ENCODE data around the gene SMARCD1.

SMARCD1 gene

DNA sequence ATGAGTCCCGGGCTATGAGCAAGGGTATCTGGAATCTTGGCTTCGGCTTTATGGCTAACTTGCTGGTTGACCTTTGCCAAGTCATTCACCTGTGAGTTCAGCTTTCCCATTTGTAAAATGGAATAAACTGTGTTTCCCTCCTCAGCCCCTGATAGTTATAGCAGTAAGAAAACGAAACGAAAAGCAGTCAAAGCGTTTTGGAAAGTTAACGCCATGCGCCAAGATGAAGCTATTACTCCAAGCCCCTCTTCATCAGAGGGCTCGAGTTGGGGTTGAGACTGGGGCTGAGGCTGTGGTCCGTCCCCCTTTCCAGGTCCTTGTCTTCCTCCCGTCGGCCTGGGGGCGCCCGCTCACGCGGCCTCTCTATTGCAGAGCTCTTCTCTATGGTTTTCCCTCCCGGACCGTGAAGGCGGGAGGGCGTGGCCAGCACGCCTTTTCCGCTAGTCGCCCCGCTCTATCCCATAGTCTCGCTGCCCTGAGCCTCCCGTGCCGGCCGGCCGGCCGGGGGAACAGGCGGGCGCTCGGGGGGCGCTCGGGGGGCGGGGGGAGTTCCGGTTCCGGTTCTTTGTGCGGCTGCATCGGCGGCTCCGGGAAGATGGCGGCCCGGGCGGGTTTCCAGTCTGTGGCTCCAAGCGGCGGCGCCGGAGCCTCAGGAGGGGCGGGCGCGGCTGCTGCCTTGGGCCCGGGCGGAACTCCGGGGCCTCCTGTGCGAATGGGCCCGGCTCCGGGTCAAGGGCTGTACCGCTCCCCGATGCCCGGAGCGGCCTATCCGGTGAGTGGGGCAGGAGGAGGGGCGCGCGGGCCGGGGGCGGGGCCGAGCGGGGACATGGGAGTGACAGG lies at the start of gene SMARCD1:
TSS of gene SMARCD1 (plus strand) at position 568 of the 840 bp plus-strand sequence. CDS start at position 596, 28 bp downstream.
- DNase-seq, result peak; percentile 92

DNA sequence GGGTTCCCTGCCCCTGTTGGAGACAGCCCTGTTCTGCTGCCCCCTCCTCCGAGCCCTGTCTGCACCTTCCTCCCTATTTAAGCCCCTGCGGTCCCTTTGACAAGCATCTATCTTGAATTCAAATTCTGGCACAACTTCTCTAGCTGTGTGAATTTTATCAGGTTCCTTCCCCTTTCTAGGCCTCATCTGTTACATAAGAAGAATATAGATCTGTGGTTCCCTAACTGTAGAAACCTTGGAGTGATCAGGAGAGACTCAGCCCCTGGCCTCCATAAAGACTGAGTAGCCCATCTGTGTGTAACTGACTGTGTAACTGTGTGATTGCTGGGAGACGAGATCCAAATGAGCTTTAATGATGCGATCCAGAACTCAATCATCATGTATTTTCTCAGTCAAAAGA lies 46.8 kb upstream of the SMARCD1 start:
- no peak for DNase-seq

DNA sequence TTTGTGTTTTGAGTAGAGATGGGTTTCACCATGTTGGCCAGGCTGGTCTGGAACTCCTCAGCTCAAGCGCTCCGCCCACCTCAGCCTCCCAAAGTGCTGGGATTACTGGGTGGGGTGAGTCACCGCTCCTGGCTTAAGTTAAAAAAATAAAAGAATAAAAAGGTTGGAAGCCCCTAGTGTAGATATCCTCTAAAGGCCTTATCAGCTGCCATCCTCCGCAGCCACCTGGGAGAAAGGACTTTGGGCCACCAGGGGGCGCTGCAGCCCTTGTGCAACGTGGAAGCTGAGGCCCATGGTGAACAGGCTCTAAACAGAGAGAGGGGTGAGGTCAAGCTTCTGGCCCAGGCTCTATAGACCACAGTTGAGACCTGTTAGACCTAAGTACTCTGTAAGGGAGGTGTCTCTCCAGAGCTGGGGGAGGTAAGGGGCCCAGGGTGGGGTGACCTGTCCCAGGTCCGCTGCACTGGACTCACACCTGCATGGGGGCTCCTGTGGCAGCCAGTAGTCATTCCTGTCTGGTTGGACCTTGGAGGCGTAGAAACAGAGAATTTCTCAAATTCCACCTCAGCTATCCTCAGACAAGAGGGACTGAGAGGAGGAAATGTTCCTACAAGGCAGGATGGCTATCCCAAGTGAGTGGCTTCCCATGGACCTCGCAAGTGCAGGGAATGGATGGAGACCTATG lies 45.8 kb upstream of the SMARCD1 start:
- DNase-seq, result peak; percentile 62

DNA sequence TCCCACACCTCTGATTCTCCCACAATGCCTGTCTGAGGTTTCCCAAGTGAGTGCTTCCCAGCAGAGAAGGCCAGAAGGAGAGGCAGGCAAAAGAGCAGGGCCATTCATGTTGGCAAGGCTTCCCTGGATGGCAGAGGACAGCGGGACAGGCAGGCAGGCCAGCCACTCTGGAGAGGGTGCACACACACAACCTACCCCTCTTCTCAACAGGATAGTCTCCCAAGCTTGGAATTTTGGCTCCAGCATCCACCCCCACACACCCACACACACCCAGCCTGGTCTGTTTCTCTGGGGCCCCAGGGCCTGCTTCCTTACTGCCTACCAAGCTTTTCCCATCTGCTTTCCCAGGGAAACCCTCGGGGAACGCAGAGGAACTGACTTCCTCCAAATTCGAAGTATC lies 44.5 kb upstream of the SMARCD1 start:
- DNase-seq, result no peak

DNA sequence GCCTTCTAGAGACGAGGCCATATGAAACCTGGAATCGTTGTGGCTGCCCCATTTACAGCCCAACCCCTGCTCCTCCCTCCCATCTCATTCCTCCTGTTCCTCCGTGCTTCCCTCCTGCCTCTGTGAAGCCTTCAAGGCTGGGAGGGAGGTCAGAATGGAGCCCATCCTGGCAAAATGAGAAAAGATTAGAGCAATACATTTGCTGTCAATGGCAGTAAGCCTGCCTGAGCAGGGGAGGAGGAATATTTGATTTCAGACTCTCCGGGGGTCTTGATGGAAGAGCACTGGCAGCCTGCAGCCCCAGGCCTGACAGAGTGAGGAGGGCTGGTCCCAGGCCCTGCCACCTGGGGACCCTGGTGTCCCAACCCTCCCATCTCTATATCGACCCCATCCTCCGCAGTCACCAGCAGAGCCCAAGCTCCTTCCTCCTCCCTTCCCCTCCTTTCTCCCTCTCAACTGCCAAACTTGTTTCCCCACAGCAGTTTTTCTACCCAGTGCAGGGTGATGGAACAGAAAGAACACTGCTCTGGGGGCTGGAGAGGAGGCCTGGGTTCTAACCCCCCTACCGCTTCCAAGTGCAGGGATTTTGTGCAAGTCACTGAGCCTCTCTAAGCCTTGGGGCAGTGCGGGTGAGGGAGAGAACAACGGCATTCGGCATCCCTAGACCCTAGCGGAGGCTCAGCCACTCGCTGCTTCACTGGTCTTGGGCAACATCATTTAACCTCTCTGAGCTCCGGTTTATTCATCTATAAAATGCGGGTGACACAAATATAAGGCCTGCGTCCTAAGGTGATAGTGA lies 43.9 kb upstream of the SMARCD1 start:
- no peak for DNase-seq

DNA sequence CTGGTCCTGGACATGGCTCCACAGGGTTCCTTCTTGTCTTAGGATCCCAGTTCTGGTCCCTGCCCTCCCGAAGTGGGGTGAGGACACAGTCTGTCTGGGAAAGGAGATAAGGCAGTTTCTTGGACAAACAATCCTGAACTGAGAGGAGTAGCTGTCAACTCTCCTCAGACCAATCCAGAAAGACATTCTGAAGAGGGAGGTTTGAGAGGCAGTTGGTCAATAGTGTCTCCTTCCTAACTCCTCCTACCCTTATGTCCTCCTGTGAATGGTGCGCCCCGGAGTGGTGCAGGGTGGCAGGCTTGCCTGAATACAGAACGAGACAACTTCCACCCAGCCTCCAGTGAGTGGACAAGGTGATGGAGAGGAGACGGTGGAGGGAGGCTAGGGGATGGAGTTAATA lies 43.2 kb upstream of the SMARCD1 start:
- DNase-seq, result no peak

DNA sequence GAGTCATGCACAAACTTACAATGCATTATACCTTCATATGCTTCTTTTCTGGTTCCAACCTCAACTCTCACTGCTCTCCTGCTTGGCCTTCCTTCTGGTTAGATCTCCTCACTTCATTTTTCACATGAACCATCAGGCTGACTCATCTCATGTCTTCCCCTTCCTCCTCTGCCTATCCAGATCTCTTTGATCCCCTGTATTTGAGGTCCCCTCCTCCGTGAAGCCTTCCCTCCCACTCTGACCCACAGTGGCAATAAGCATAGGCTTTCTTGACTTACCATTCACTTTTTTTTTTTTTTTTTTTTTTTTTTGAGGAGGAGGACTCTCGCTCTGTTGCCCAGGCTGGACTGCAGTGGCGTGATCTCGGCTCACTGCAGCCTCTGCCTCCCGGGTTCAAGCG lies 42.4 kb upstream of the SMARCD1 start:
- no peak for DNase-seq

DNA sequence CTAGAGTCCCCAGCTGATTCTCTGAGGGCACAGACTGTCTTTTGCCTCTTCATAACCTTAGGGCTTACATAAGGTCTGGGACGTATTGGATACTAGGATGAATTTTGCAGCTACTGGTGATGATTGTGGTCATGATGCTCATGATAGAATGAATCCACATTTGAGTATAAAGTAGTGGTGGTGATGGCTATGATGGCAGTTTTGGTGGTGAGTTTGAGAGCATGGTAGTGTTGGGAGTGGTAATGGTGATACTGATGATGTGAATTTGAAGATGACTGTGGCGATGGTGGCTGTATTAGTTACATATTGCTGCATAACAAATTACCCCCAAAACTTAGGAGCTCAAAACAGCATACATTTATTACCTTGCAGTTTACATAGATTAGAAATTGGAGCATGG lies 41.8 kb upstream of the SMARCD1 start:
- DNase-seq, result no peak

DNA sequence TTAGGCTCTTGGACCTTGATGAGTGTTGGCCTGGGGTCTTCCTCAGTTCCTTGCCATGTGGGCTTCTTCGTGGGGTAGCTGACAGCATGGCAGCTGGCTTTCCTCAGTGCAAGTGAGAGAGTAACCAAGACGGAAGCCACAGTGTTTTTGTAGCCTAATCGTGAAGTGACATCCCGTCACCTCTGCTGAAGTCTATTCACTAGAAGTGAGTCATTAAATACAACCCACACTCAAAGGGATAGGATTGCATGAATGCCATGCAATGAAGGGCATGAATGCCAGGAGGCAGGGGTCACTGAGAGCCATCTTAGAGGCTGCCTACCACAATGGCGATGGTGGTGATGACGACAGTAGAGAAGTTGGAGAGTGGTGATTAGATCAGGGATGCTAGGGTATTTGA lies 41.3 kb upstream of the SMARCD1 start:
- DNase-seq, result no peak

DNA sequence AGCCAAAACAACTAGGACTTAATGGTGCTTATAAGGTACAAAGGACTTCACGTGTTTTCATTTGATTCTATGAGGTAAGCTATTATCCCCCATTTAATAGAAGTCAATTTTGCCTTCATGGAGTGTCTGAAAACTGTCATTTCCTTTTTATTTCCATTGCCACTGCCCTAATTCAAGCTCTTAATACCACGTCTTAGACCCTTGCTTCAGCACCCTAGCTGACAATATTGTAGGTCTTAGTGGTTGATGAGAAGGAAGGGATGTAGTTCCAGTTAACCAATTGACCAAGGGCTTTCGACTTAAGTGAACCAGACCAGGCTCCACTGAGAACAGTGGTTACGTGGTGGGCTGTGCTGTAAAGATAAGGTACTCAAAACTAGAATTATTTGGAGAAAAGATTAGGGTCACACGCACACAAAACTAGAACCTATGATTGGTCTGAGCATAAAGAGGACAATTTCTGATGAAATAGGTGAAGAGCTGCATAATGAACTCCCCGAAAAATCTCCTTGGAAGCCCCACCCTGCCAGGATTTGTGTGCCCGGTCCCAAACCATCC lies 37.4 kb upstream of the SMARCD1 start:
- DNase-seq, result no peak

DNA sequence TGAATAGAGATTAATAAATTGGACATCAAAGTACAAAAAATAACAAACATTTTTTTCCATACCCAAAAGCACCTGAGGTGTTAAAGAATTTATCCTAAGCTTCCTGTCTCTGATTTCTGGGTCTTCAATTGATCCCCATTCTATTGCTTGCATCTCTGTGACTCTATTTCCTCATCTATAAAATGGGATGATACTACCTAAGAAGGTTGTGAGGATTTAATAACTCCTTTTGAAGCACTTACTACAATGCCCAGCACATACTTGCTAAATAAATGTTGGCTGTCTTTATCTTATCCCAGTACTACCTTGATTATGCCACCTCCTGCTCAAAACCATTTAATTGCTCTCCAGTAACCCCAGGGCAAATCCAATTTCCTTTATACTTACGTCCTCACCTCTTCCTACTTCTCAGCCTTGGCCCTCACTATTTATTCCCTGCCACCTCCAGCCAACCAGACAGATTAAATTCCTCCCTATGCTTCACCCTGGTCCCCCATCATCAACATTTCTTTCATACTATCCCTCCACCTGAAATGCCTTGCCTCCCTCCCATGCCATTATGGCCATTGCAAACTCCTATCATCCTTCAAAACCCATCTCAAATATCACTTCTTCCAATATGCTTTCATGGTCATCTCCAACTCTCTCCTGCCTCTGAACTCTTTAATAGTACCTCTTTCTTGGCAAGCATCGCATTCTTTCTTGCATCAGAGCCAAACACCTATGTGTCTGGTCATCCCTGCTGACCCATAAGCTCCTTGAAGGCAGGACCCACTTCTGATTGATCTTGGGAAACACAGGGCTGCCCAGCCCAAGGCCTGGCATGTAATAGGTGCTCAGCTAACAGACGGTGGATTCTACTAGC lies 35.7 kb upstream of the SMARCD1 start:
- DNase-seq, result no peak

DNA sequence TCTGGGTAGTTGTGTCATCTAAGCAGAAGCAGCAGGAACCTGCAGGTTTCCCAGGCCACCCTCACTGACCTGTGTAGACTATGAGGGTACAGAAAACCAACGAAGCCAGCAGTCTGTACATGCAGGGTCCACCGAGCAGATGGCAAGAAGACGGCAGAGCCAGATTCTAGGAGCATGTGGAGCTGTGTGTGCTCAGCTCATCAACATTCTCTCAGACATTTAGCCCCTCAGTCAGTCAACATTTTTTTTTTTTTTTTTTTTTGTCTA lies 35.1 kb upstream of the SMARCD1 start:
- DNase-seq, result no peak

DNA sequence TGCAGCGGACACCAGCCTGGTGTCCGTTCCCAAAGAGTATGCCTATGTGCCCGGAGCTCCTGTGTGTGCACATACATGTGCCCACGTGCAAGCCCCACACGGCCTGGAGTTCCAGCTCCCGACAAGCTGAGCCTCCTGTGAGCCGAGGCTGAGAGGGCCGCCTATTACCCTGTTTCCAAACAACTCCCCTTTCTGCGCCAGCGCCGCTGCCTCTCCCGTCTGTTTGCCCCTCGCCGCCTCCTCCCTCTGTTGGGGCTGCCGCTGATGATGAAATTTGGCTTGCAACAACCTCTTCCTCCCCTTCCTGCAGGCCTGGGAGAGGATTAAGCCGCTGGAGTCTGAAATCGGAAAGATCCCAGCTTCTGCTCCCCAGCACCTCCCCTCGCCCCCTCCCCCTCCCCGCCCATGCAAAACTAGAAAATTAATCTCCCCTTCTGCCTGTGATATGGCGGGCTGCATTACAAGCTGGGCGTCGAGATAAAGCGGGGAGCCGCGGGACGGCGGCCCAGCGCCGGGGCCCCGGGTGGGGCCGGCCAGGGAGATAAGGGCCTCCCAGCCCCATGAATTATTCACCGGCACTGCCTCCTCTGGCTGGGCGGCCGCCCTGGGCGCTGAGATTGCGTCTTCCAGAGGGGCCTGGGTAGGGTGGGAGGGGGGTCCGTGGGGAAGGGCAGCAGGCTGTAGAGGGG lies 34.6 kb upstream of the SMARCD1 start:
- no peak for DNase-seq

DNA sequence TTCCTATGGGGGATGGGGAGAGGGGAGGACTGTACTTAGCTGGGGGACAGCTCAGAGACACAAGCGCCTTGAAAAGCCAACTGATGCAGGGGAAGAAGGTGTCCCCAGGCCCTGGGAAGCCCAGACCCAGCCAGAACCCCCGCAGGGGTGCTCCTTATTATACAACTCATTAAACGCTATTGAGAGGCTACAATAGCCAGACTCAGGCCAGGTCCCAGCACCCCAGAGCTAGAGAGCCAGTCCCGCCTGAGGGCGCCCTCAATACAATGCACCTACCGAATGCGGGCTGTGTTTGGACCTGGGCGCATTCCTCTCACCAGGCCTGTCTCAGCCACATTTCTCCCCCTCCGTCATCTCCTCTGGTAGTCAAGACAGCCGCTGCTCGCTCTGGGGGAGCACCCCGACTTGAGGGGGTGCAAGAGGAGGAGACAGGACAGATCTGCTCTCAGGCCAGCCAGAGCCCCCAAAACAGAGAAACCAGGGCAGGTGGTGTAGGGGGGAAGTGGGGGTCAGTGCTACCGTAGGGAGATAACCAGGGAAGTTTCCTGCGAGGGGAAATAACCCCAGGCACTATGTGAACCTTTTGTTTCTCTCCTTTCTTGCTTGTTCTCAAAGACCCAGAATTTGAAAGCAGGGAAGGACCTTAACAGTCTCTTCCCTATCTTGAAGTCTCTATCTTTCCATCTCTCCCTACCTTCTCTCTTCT lies 33.9 kb upstream of the SMARCD1 start:
- no peak for DNase-seq

DNA sequence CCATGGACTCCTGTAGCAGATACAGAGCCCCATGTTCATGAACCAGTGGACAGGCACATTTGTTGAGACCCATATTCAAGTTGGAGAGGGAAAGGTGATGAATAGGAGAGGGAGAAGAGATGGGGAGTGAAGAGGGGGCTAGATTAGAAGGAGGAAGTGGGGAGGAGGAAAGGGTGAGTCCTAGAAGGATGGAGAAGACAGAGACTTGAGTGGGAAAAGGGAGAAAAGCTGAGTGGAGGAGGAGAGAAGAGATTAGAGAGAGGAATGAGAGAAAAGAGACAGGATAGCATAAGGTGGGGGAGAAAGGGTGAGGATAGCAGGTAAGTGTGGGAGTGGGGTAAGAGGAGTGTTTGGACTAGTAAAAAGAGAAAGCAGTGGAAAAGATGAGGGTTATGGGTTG lies 32.6 kb upstream of the SMARCD1 start:
- DNase-seq, result no peak

DNA sequence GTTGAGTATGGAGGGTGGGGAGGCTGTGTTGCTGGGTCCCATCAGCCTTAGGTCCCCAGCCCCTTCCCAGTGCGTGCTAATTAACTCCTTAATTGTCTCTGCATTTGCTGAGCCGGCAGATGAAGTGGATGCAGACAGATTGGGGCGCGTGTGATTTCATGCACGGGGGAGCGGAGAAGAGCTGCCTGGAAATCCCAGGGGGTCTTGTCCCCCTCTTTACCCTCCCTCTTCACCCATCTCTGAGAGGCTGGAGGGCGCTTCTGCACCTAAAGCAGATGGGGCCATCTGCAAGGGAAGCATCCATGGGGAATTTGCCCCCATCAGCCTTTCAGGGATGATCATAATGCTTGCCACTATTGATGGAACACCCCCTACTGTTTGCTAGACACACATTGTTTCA lies 32.2 kb upstream of the SMARCD1 start:
- no peak for DNase-seq

DNA sequence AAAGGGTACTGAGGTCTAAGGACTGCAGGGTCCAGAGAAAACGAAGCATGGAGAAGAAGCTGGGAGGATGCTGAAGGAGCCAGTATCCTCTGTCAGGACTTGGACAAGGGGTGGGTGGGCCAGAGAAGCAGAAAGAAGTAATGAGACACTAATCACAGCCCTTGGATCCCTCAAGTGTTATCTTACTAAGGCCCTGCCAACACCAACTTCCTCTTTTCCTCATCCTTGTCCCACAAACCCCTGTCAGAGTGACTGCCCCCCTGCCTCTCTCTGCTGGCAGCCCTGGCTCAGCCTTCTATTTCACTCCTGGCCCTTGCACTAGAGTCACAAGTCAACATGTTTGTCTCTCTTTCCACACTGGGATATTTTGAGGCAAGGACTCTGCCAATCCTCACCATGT lies 31.6 kb upstream of the SMARCD1 start:
- DNase-seq, result no peak

DNA sequence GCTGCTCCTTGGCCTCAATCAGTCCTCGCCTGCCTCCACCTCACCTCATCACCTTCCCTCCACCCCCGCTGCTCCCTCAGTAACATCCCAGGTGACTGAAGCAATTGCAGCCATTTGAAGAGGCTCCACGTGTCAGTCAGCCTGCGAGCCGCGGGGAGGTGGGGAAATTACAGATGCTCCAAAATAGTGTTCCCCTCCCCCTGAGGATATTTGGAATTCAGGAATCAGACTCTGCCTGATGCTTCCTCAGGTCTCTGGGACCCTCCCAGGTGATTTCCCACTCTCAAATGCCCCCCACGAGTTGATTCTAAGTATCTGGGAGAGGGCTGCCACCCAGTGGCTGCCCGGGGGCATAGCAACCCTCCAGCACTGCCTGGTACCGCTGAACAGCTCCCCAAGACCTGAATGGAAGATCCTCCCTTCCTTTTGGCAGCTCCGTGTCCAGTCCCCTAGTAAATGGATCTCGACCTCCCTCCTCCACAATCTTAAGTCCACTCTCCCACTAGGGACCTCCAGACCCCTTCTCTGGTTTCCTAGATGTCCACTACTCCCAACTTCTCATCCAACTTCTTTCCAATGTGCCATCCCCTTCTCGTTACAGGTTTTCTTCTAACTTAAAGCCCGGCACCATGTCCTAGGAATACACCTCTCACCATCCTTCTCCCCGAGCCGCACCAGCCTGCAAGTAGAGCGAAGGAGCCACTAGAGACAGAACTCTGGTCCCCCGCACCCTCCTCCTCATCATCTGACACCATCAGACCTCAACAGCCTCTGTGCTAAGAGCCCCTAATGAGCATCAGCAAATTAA lies 29.1 kb upstream of the SMARCD1 start:
- peak; percentile 46 for DNase-seq

DNA sequence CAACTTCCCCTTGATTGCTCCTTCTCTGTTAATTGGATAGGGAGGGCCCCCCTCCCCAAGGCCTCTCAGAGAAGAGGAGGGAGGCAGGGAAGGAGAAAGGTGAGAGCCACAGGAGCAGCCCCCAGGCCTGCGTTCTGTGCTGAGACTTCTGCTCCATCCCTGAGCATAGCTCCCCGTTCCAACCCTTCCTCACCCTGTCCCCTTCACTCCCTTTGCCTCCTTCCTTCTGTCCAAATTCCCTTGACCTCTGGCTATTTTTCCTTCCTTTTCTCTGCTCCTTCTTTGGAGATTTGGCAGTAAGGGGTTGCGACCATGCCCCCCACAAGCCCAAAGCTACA lies 28.5 kb upstream of the SMARCD1 start:
- DNase-seq, result no peak

DNA sequence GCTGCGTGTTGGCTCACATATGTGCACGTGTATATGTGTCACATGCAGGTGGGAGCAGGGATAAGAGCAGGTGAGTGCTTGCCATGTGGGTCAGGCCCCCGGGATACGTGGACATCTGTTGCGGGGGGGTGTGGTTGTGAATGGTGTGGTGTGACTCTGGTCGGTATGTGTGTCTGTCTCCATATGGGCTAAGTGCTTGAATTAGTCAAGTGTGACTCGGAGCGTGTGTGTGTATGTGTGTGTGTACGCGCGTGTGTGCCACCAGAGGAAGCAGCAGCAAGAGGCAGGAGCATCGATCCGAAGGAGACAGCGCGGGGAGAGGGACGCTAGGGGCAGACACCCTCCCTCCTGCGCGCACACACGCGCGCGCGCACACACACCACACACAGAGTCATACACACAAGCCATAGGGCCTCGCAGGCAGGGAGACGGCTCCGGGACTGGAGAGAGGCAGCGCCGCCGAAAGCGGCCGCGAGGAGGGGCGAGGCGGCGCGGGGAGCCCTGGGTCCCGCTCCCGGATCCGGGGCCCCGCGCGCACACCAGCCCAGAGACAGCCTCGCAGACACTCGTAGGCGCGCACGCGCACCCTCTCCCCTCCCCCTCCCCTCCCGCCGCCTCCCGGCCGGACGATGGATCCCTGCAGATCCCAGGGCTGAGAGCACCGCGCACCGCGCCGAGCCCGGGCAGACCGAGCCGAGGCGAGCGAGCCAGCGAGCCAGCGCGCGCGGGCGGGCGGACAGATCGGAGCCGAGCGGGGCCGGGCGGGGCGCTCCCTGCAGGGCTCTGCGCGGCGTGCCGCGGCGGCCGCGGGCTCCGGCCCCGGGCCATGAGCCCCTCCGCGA lies 27.9 kb upstream of the SMARCD1 start, which contains the start of gene ASIC1:
TSS of gene ASIC1 (plus strand) at position 597 of the 842 bp plus-strand sequence. CDS start 1,171 bp downstream, outside the sequence.
- peak; percentile 55 for DNase-seq
